OCI-LY1 (cell line): ENCODE measurements around the gene FRMD5.

Experiments used
- H2AFZ ChIP-seq: fragments of 200-600 bp; sonication (generic), shearing (Covaris generic); 2 replicates; pipeline ENCODE4 v1.6.0; 2014; ENCODE audit warnings: antibody characterized with exemption, mild to moderate bottlenecking, low read length
- H3F3A ChIP-seq: fragments of 200-600 bp; sonication (generic), shearing (Covaris generic); 2 replicates; pipeline ENCODE4 v1.6.0; 2014; ENCODE audit warnings: mild to moderate bottlenecking, antibody characterized with exemption, low read length, moderate library complexity; ENCODE audit not compliant: insufficient read depth
- H3K27ac ChIP-seq: fragments of 200-600 bp; sonication (generic); 2 replicates; pipeline ENCODE4 v1.5.1; 2014; ENCODE audit warnings: low read length, mixed run types, mild to moderate bottlenecking, low read depth; ENCODE audit not compliant: poor library complexity, severe bottlenecking
- H3K27me3 ChIP-seq: fragments of 200-600 bp; sonication (generic); 2 replicates; pipeline ENCODE4 v1.6.0; 2014; ENCODE audit warnings: antibody characterized with exemption, mild to moderate bottlenecking, low read length, moderate library complexity; ENCODE audit not compliant: insufficient read depth
- H3K36me3 ChIP-seq: fragments of 200-600 bp; sonication (generic); 2 replicates; pipeline ENCODE4 v1.6.1; 2014; ENCODE audit warnings: mild to moderate bottlenecking, antibody characterized with exemption, low read length, moderate library complexity, mixed read lengths; ENCODE audit not compliant: insufficient read depth
- H3K4me1 ChIP-seq: fragments of 200-600 bp; sonication (generic); 2 replicates; pipeline ENCODE4 v1.5.1; 2014; ENCODE audit warnings: mild to moderate bottlenecking, low read length, moderate library complexity; ENCODE audit not compliant: insufficient read depth, severe bottlenecking
- H3K4me2 ChIP-seq: fragments of 200-600 bp; sonication (generic), shearing (Covaris generic); 2 replicates; pipeline ENCODE4 v1.6.1; 2014; ENCODE audit warnings: low read length
- H3K4me3 ChIP-seq: fragments of 200-600 bp; sonication (generic); 2 replicates; pipeline ENCODE4 v1.5.1; 2014; ENCODE audit warnings: low read length, low read depth, mild to moderate bottlenecking, mixed read lengths; ENCODE audit not compliant: poor library complexity, severe bottlenecking
- H3K79me2 ChIP-seq: fragments of 200-600 bp; shearing (Covaris generic); 2 replicates; pipeline ENCODE4 v1.6.1; 2016; ENCODE audit warnings: mixed run types, low read length, mixed read lengths; ENCODE audit not compliant: insufficient read depth
- H3K9ac ChIP-seq: fragments of 200-600 bp; sonication (generic), shearing (Covaris generic); 2 replicates; pipeline ENCODE4 v1.6.1; 2014; ENCODE audit warnings: mild to moderate bottlenecking, low read length, mixed read lengths
- H3K9me2 ChIP-seq: fragments of 200-600 bp; sonication (generic), shearing (Covaris generic); 2 replicates; pipeline ENCODE4 v1.6.1; 2014; ENCODE audit warnings: low read depth, mild to moderate bottlenecking, low read length, mixed read lengths
- H3K9me3 ChIP-seq: fragments of 200-600 bp; shearing (Covaris generic); 2 replicates; pipeline ENCODE4 v1.6.1; 2014; ENCODE audit warnings: low read length, mixed read lengths
- H4K20me1 ChIP-seq: fragments of 200-600 bp; sonication (generic), shearing (Covaris generic); 2 replicates; pipeline ENCODE4 v1.6.0; 2016; ENCODE audit warnings: mild to moderate bottlenecking, low read length; ENCODE audit not compliant: insufficient read depth
- EZH2 ChIP-seq: fragments of 200-600 bp; sonication (generic), shearing (Covaris generic); IDR thresholded peaks from 2 replicates; pipeline ENCODE4 v1.8.0; 2017; ENCODE audit warnings: borderline replicate concordance, mixed run types, mild to moderate bottlenecking, antibody characterized with exemption, low read length, moderate library complexity, mixed read lengths
- TF ChIP-seq, protein P1 (sequence below): fragments of 200-600 bp; sonication (generic), shearing (Covaris generic); IDR thresholded peaks from 2 replicates; pipeline ENCODE4 v1.5.1; 2017; ENCODE audit warnings: mild to moderate bottlenecking, antibody characterized with exemption, low read length, moderate library complexity, mixed read lengths

FRMD5 gene

DNA sequence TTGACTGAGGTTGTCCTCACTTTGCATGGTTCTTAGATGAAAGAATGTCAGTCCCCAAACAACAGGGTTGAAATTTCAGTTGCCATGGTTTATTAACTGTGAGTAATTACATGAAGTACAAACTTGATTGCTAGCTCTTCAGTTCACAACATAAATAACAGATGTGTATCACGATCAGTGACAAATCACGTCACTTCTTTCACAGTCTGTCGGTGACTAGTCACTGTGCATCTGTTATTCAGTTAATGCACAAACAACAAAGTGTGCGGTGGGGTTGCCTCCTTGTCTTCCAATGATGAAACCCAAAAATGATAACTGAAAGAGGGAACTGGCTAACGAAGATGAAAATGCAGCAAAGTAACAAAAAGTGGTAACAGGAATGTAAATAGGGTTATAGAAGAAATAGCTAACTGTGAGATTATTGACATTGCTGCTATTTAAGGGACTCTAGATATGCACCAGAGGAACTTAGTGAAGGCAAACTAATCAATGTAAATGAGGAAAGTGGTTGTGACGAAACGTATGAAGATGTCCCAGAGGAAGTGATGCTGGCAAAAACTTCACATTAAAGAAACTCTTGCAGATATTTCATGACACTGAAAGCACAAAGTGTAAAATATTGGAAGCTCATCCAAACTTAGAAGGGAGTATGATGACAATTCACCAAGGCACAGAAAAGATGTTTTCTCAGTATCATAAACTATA lies 208.9 kb downstream of the FRMD5 start:
- no peak overlapping the region for H3K4me2 ChIP-seq
- no peaks in the 10 kb centered on the region for H3K9me2 ChIP-seq
- no peaks in the 10 kb centered on the region for H3K9me3 ChIP-seq
- no peaks in the 10 kb centered on the region for H3F3A ChIP-seq
- TF ChIP-seq, protein P1, sequence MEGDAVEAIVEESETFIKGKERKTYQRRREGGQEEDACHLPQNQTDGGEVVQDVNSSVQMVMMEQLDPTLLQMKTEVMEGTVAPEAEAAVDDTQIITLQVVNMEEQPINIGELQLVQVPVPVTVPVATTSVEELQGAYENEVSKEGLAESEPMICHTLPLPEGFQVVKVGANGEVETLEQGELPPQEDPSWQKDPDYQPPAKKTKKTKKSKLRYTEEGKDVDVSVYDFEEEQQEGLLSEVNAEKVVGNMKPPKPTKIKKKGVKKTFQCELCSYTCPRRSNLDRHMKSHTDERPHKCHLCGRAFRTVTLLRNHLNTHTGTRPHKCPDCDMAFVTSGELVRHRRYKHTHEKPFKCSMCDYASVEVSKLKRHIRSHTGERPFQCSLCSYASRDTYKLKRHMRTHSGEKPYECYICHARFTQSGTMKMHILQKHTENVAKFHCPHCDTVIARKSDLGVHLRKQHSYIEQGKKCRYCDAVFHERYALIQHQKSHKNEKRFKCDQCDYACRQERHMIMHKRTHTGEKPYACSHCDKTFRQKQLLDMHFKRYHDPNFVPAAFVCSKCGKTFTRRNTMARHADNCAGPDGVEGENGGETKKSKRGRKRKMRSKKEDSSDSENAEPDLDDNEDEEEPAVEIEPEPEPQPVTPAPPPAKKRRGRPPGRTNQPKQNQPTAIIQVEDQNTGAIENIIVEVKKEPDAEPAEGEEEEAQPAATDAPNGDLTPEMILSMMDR = no peak
- no peak for TF ChIP-seq EZH2
- H2AFZ ChIP-seq = no peak overlapping the region
- no peak overlapping the region for H3K4me3 ChIP-seq
- H4K20me1 ChIP-seq = no peaks in the 10 kb centered on the region
- no peaks in the 10 kb centered on the region for H3K27me3 ChIP-seq
- no peak overlapping the region for H3K9ac ChIP-seq
- H3K4me1 ChIP-seq = no peaks in the 10 kb centered on the region
- no peaks in the 10 kb centered on the region for H3K36me3 ChIP-seq
- no peak overlapping the region for H3K27ac ChIP-seq
- H3K79me2 ChIP-seq = no peaks in the 10 kb centered on the region

GRCh38 chr15:43981576-43981975 lies 213.5 kb downstream of the FRMD5 start:
- Histone ChIP-seq H3F3A (no peaks in the 10 kb centered on the region), H3K9me3 (no peaks in the 10 kb centered on the region), H3K36me3 (no peaks in the 10 kb centered on the region), H3K27me3 (no peaks in the 10 kb centered on the region), H2AFZ (no peak overlapping the region), H3K27ac (no peak overlapping the region), H3K9ac (no peak overlapping the region), H3K4me1 (no peaks in the 10 kb centered on the region), H4K20me1 (no peaks in the 10 kb centered on the region), H3K79me2 (no peaks in the 10 kb centered on the region), H3K9me2 (no peaks in the 10 kb centered on the region), H3K4me2 (no peak overlapping the region), H3K4me3 (no peak overlapping the region)
- TF ChIP-seq, protein P1 = no peak
- TF ChIP-seq EZH2 = no peak

DNA sequence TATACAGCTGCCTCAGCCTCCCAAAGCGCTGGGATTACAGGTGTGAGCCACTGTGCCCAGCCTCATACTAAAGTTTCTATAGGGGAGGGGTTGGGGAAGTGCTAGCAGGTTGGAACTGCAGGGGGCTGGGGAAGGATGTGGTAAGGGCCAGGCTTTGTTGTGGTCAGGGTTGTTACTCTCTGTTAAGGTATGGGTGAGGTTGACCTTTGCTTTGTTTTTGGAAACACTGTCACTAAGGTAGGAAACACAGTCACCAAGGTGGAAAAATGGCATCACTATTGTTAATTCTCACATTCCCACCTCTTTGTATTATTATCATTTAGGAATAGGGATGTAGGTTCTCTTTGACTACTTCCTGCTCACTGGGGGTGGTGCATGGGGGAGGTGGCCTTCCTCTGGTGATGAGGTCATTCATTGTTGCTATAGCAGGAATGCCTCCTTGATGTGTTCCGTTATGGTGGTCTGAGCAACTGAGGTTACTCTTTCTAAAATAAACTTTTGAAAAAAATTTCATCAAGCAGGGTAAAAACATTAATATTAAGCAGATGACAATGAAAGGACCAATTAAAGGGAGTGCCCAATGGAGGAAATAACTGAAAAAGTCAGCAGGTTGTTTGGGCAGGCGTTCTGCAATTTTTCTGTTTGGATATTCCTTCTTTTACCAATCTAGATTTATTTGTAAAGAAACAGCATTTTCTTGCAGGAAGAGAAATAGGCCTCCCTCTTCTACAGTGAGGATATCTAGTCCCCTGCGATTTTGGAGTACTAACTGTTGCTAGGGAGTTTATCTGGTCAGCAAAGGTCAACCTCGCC lies 217.8 kb downstream of the FRMD5 start:
- no peak overlapping the region for H3K4me3 ChIP-seq
- TF ChIP-seq, protein P1 = no peak
- no peak for TF ChIP-seq EZH2
- no peaks in the 10 kb centered on the region for H3K79me2 ChIP-seq
- H3K4me2 ChIP-seq = no peak overlapping the region
- H3K9me2 ChIP-seq = no peaks in the 10 kb centered on the region
- H3K27ac ChIP-seq = no peak overlapping the region
- no peaks in the 10 kb centered on the region for H3K9me3 ChIP-seq
- no peaks in the 10 kb centered on the region for H4K20me1 ChIP-seq
- no peaks in the 10 kb centered on the region for H3K27me3 ChIP-seq
- no peaks in the 10 kb centered on the region for H3F3A ChIP-seq
- no peak overlapping the region for H3K9ac ChIP-seq
- H2AFZ ChIP-seq = no peak overlapping the region
- H3K4me1 ChIP-seq = no peaks in the 10 kb centered on the region
- H3K36me3 ChIP-seq = no peaks in the 10 kb centered on the region
